ENCODE data around the gene RP9. TPM values are rescaled to one million over a fixed set of nuclear protein-coding genes. Genes with fewer than 3 reads are reported as not detected.

The RP9 gene
- polyA plus RNA-seq, 2 donors, result 5.7 to 5.8 TPM

DNA sequence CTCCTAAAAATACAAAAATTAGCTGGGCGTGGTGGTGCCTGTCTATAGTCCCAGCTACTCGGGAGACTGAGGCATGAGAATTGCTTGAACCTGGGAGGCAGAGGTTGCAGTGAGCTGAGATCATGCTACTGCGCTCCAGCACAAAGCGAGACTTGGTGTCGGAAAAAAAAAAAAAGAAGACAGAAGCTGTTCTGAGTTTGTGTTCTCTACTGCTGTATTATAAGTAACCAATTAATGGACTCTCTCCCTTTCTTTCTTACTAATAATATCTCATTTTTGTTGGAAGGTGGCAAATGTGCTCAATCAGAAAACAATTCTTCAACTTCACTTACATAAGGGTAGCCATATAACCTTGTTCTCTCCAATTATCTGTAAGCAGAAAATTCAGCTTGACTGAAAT lies 54.0 kb downstream of the RP9 start:
- H3K4me1 ChIP-seq (ENCODE audit: control insufficient read depth in 2 of 2, insufficient read depth in 2 of 2, low read length in 1 of 2), result no peaks in the 10 kb centered on the region
- H3K27me3 ChIP-seq (ENCODE audit: control insufficient read depth in 1 of 2, insufficient read depth in 2 of 2, low read length in 2 of 2), result no peaks in the 10 kb centered on the region
- no peak overlapping the region for H3K4me3 ChIP-seq (ENCODE audit: low read depth in 1 of 2, low read length in 2 of 2)
- H3K27ac ChIP-seq (ENCODE audit: low read depth in 2 of 2, low read length in 1 of 2), result no peak overlapping the region
- no peaks in the 10 kb centered on the region for H3K9me3 ChIP-seq (ENCODE audit: control insufficient read depth in 2 of 2, insufficient read depth in 1 of 2, low read depth in 1 of 2, low read length in 1 of 2)
- no peaks in the 10 kb centered on the region for H3K36me3 ChIP-seq (ENCODE audit: control insufficient read depth in 2 of 2, insufficient read depth in 2 of 2, low read length in 1 of 2)
- 90 to 98% methylated on average over 5 of the region's 5 CpGs for WGBS, 2 donors

DNA sequence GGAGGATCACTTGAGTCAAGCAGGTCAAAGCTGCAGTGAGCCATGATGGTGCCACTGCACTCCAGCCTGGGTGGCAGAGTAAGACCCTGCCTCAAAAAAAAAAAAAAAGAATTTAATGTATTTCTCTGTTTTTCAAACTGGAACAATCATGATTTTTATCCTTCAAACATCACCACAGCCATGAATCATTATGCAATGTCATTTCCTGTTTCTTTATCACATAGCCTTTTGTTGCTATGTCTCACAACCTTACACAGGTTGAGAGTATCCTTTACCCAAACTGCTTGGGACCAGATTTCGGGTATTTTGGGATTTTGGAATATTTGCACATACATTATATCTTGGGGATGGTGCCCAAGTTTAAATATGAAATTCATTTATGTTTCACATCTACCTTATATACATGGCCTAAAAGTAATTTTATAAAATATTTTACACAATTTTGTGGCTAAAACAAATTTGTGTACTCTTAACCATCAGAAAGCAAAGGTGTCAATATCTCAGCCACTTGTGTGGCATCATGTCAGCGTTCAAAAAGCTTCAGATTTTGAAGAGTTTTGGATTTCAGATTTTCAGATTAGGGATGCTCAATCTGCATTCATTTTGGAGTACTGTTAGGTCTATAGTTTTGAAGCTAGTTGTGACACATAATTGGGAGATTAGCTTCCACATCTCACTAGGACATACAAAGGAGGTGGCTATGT lies 54.8 kb downstream of the RP9 start:
- WGBS, 2 donors, result 77 to 81% methylated on average over 2 of the region's 2 CpGs
- Histone ChIP-seq H3K27ac (ENCODE audit: low read depth in 2 of 2, low read length in 1 of 2) (peak overlapping the region in 1 of 2 donors; percentile 22), H3K36me3 (ENCODE audit: control insufficient read depth in 2 of 2, insufficient read depth in 2 of 2, low read length in 1 of 2) (no peaks in the 10 kb centered on the region), H3K27me3 (ENCODE audit: control insufficient read depth in 1 of 2, insufficient read depth in 2 of 2, low read length in 2 of 2) (no peaks in the 10 kb centered on the region), H3K9me3 (ENCODE audit: control insufficient read depth in 2 of 2, insufficient read depth in 1 of 2, low read depth in 1 of 2, low read length in 1 of 2) (no peaks in the 10 kb centered on the region), H3K4me1 (ENCODE audit: control insufficient read depth in 2 of 2, insufficient read depth in 2 of 2, low read length in 1 of 2) (no peaks in the 10 kb centered on the region), H3K4me3 (ENCODE audit: low read depth in 1 of 2, low read length in 2 of 2) (no peak overlapping the region)

DNA sequence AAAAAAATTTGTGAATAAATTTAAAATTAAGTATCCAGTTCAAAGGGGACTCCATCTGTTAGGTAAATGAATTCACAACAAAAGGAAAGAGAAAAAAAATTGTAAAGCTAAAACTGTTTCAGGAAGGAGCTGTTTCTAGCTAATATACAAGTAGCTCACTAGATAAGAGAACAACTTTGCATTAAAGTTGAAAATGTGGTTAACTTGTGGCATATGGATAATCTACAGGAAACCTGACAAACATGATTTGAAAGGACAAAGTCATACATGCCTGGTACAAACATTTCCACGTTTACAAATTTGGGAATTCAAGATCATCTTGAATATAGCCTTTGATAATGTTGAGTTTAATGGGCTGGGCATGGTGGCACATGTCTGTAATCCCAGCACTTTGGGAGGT lies 55.5 kb downstream of the RP9 start:
- Histone ChIP-seq H3K4me3 (ENCODE audit: low read depth in 1 of 2, low read length in 2 of 2) (no peak overlapping the region), H3K9me3 (ENCODE audit: control insufficient read depth in 2 of 2, insufficient read depth in 1 of 2, low read depth in 1 of 2, low read length in 1 of 2) (no peaks in the 10 kb centered on the region), H3K27ac (ENCODE audit: low read depth in 2 of 2, low read length in 1 of 2) (no peak overlapping the region), H3K36me3 (ENCODE audit: control insufficient read depth in 2 of 2, insufficient read depth in 2 of 2, low read length in 1 of 2) (no peaks in the 10 kb centered on the region), H3K27me3 (ENCODE audit: control insufficient read depth in 1 of 2, insufficient read depth in 2 of 2, low read length in 2 of 2) (no peaks in the 10 kb centered on the region), H3K4me1 (ENCODE audit: control insufficient read depth in 2 of 2, insufficient read depth in 2 of 2, low read length in 1 of 2) (no peaks in the 10 kb centered on the region)
- 44 to 46% methylated on average over 1 of the region's 1 CpG for WGBS, 2 donors

DNA sequence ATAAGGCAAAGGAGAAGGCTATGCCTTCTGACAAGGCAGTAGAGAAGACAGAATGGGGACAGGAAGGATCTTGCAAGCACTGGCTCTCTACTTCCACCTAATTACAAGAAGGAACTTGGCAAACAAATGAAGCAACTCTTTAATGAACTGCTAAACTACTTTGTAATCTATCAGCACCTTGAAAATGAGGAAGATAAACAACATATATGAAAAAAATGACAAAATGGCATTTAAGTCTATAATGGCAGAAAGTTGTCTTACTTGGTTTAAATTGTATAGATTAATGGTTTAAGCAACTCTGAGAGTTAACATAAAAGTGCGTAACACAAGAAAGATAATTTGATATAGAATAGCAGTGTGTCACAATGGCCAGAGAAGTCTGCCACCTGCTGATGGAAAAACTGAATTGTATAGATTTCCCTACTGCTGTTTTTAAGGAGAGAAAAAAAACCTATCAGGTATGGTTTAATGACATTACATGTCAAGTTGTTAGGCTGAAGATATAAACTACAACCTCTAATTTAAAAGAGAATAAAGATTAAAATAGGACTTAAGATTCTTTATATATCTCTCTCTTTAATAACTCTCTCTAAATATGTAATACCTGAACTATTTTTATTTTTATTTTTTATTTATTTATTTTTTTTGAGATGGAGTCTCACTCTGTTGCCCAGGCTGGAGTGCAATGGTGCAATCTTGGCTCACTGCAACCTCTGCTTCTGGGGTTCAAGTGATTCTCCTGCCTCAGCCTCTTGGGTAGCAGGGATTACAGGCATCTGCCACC lies 58.5 kb downstream of the RP9 start:
- H3K9me3 ChIP-seq (ENCODE audit: control insufficient read depth in 2 of 2, insufficient read depth in 1 of 2, low read depth in 1 of 2, low read length in 1 of 2), result no peaks in the 10 kb centered on the region
- H3K4me3 ChIP-seq (ENCODE audit: low read depth in 1 of 2, low read length in 2 of 2), result peak overlapping the region in 1 of 2 donors; percentile 19
- no peaks in the 10 kb centered on the region for H3K36me3 ChIP-seq (ENCODE audit: control insufficient read depth in 2 of 2, insufficient read depth in 2 of 2, low read length in 1 of 2)
- no peaks in the 10 kb centered on the region for H3K27me3 ChIP-seq (ENCODE audit: control insufficient read depth in 1 of 2, insufficient read depth in 2 of 2, low read length in 2 of 2)
- no peaks in the 10 kb centered on the region for H3K4me1 ChIP-seq (ENCODE audit: control insufficient read depth in 2 of 2, insufficient read depth in 2 of 2, low read length in 1 of 2)
- 0 to 1% methylated on average over 1 of the region's 1 CpG for WGBS, 2 donors
- peak overlapping the region; percentile 59 to 60 for H3K27ac ChIP-seq (ENCODE audit: low read depth in 2 of 2, low read length in 1 of 2)

DNA sequence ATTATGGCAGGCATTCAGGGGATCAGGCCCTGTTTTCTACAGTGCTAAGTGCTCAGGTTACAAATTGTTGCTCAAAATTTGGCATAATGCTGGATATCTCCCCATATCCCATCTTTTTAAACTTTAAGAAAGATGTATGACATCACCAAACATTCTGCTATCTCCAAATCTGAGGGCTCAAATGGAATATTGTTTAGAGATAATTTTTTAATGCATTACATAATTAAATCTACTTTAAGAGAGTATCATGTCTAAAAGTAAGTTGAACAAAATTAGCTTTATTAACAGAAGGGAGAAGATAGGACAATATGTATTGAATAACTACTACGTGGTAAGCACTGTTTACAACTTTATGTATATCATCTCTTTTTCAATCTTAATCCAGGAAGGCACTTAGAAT lies 60.5 kb downstream of the RP9 start:
- H3K27ac ChIP-seq (ENCODE audit: low read depth in 2 of 2, low read length in 1 of 2), result no peak overlapping the region
- H3K4me3 ChIP-seq (ENCODE audit: low read depth in 1 of 2, low read length in 2 of 2), result no peak overlapping the region
- H3K4me1 ChIP-seq (ENCODE audit: control insufficient read depth in 2 of 2, insufficient read depth in 2 of 2, low read length in 1 of 2), result no peaks in the 10 kb centered on the region
- no peaks in the 10 kb centered on the region for H3K9me3 ChIP-seq (ENCODE audit: control insufficient read depth in 2 of 2, insufficient read depth in 1 of 2, low read depth in 1 of 2, low read length in 1 of 2)
- no peaks in the 10 kb centered on the region for H3K36me3 ChIP-seq (ENCODE audit: control insufficient read depth in 2 of 2, insufficient read depth in 2 of 2, low read length in 1 of 2)
- no peaks in the 10 kb centered on the region for H3K27me3 ChIP-seq (ENCODE audit: control insufficient read depth in 1 of 2, insufficient read depth in 2 of 2, low read length in 2 of 2)
- WGBS, 2 donors, result 94 to 95% methylated on average over 1 of the region's 1 CpG

DNA sequence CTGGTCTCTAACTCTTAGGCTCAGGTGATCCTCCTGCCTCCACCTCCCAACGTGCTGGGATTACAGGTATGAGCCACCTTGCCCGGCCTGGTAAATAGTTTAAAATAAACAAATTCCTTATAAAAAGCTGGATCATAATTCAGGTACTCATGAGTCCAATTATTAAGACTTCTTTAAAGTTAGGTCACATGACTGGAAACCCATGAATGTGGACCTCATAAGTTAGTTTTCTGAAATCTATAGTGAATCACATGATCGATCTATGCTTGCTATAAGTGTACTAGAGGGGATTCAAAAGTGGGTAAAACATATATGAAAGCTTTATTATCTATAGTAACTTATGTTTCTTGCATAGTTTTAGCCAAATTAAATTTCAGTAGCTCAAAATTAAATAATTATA lies 60.9 kb downstream of the RP9 start:
- 87 to 93% methylated on average over 3 of the region's 3 CpGs for WGBS, 2 donors
- Histone ChIP-seq H3K36me3 (ENCODE audit: control insufficient read depth in 2 of 2, insufficient read depth in 2 of 2, low read length in 1 of 2) (no peaks in the 10 kb centered on the region), H3K9me3 (ENCODE audit: control insufficient read depth in 2 of 2, insufficient read depth in 1 of 2, low read depth in 1 of 2, low read length in 1 of 2) (no peaks in the 10 kb centered on the region), H3K27ac (ENCODE audit: low read depth in 2 of 2, low read length in 1 of 2) (no peak overlapping the region), H3K4me3 (ENCODE audit: low read depth in 1 of 2, low read length in 2 of 2) (no peak overlapping the region), H3K27me3 (ENCODE audit: control insufficient read depth in 1 of 2, insufficient read depth in 2 of 2, low read length in 2 of 2) (no peaks in the 10 kb centered on the region), H3K4me1 (ENCODE audit: control insufficient read depth in 2 of 2, insufficient read depth in 2 of 2, low read length in 1 of 2) (no peaks in the 10 kb centered on the region)

DNA sequence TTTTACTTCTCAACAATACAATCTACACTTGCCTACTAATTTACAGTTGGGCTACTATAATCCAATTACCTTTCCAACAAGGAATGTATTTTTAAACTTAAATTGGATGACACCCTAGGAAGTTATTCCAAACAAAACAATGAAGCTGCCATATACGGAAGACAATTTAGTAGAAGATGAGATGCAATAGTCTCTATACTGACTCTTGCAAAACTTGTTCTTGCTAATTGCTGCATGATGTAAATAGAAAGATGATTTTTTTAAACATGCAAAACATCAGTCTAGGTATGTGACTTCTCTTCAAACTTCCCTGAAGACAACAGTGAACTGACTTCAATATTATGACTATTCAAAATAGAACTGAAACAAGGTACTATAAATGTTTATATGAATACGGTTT lies 64.2 kb downstream of the RP9 start:
- Histone ChIP-seq H3K4me1 (ENCODE audit: control insufficient read depth in 2 of 2, insufficient read depth in 2 of 2, low read length in 1 of 2) (no peaks in the 10 kb centered on the region), H3K27ac (ENCODE audit: low read depth in 2 of 2, low read length in 1 of 2) (no peak overlapping the region), H3K36me3 (ENCODE audit: control insufficient read depth in 2 of 2, insufficient read depth in 2 of 2, low read length in 1 of 2) (no peaks in the 10 kb centered on the region), H3K4me3 (ENCODE audit: low read depth in 1 of 2, low read length in 2 of 2) (no peak overlapping the region), H3K27me3 (ENCODE audit: control insufficient read depth in 1 of 2, insufficient read depth in 2 of 2, low read length in 2 of 2) (no peaks in the 10 kb centered on the region), H3K9me3 (ENCODE audit: control insufficient read depth in 2 of 2, insufficient read depth in 1 of 2, low read depth in 1 of 2, low read length in 1 of 2) (no peaks in the 10 kb centered on the region)
- 17 to 23% methylated on average over 2 of the region's 2 CpGs for WGBS, 2 donors

Other genes starting within 250 kb of the RP9 start
- gene KBTBD2, start 217.6 kb downstream of the RP9 start, polyA plus RNA-seq, result 10 to 100 TPM; 12.1 to 12.5 TPM
- gene FKBP9, start 152.0 kb downstream of the RP9 start, polyA plus RNA-seq, result 10 to 100 TPM; 15.8 to 22.6 TPM
- 10 to 100 TPM; 13.9 to 15.9 TPM for gene NT5C3A, start 46.6 kb downstream of the RP9 start, polyA plus RNA-seq
- 1 to 10 TPM; 2.6 to 3.7 TPM for gene BBS9, start 20.2 kb upstream of the RP9 start, polyA plus RNA-seq

Measured in esophagus (tissue), 2 donors.